GM21526 (cell line): Measurements from ENCODE around the gene BMP8A.
A peak's percentile ranks its signal among the peaks of the same experiment; 100 is the strongest.
"Not testable (repeated sequence)": the region's sequence is repeated elsewhere in the genome, so short reads cannot be mapped to it uniquely, and the experiment has no call there.

Experiments
- ATAC-seq: cut with Tn5 transposase; IDR thresholded peaks from one replicate; pipeline ENCODE4 v1.9.1; 2021; ENCODE audit warnings: moderate library complexity; ENCODE audit not compliant: unreplicated experiment, low FRiP score

BMP8A gene

DNA sequence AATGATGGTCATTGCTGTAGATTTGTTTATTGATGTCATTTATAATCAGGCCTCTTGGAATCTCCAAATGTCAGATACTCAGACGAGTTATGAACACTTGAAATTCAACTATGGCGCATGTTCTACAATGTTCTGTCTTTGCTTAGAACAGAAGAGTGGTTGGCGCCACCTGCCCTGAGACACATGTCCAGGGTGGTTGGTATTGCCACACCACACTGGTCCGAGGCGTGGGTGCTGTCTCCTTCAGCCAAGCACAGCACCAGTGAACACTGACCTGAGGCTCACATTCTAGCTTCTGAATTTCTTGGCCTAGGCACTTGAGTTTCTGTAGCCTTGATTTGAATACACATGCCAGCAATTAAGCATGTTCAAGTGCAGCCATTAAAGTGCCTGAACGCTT lies 10.1 kb upstream of the BMP8A start:
- ATAC-seq: no peak

DNA sequence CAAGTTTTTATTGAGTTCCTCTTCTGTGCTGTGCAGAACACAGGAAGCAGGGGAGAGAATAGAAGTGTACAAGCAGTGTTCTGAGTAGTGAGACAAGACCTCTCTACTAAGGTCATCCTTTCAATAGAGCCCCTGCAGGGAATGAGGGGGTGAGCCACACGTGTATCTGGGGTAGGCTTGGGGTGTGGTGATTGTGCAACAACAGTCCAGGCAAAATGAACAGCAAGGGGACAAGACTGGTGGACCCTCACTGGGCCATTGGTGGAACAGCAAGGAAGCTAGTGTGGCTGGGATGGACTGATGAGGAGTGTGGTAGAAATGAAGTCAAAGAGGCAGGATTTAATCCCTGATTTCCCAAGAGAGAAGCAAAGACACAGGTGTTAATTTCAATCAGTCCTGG lies 8.2 kb upstream of the BMP8A start:
- no peak for ATAC-seq

DNA sequence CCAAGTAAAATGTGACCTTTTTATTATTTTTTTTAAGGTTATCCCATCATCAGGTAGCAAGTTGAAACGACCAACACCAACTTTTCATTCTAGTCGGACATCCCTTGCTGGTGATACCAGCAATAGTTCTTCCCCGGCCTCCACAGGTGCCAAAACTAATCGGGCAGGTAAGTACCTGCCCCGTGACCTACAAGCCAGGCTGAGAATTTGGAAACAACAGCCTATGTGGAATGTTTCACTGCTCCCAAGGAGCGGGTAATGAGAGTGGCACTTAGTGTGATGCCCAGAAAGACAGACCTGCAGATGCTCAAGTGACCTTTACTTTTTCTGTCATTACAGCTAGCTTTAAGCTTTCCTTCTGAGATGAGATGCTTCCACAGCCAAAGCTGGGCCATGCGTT lies 6.9 kb upstream of the BMP8A start:
- no peak for ATAC-seq

GRCh38 chr1:39485046-39485803 lies 6.2 kb upstream of the BMP8A start:
- no peak for ATAC-seq

DNA sequence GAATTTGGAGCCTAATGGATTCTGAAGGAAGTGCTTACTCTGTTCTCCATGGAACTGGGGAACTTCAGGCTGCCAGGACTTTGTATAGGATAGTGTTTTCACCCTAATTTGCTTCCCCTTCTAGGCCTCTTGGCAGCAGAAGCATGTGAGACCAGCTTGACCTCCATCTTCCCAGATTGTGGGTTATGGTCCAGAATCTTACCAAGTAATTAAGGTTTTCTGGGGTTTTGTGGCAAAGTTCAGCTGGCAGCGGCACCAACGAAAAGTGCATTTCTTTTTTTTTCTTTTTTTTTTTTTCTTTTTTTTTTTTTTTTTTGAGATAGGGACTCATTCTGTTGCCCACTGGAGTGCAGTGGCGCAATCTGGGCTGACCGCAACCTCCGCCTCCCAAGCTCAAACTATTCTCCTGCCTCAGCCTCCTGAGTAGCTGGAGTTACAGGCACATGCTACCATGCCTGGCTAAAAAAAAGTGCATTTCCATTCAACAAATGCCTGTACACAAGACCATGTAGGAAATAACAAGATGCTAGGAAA lies 3.4 kb upstream of the BMP8A start:
- ATAC-seq: no peak

DNA sequence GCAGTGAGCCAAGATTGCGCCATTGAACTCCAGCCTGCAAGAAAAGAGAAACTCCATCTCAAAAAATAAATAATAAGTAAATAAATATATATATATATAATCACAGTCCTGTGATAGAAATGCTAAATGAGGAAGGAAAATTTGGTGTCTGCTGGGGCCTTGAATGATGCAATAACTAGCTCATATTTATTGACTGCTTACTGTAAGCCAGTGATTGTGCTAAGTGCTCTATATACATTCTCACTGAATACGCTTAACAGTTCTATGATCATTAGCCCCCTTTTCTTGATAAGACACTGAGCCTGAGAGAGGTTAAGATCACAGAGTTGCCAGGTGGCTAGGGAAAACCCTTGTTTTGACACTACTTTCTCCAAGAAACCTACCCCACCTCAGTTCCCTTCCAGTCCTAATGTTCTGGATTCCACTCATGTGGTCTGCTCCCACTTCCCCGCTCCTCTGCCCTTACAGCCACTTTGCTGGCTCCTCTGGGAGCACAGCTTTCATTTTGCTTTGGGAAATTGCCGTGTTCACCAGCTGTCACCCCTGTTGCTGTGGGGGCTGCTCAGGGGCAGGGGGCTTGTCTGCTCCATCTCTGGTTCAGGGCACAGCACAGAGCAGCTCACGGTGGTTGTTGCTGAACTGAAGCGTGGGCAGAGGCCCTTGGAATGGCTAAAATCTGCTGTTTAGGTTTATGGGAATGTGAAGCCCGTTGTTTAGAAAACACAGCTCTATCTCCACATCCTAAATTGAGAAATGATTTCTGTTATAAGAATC lies 2.5 kb upstream of the BMP8A start:
- no peak for ATAC-seq

DNA sequence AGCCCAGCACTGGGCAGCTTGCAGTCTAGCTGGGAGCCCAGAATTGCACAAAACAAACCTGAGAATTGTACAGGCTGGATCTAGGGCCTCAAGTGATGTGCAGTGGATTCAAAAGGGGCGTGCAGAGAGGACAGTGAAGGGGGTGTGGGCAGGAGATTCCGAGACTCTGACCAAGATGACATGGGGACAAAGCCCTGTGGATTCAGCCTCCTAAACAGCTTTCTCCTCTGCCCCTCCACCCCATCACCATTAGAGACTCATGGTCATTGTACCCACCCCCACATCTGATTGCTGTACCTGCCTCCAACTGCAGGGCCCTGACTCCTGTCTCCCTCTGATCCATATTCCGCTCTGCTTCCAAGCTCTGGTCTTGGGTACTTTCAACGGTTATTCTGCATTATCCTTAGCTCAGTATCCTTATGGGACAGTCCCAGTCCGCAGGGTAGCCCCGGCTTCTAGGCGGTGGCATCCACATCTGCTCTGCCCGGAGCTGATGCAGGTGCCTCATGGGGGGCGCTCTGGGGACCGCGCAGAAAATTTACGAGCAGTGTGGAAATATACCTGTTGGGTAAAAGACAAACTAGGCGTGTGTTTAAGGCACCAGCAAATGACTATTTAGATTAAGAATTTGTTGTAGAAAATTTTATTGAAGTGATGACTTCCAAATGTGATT lies 1.7 kb upstream of the BMP8A start:
- ATAC-seq: no peak

GRCh38 chr1:39490596-39491145 lies 765 bp upstream of the BMP8A start:
- peak; percentile 17 for ATAC-seq

- not testable (repeated sequence) for ATAC-seq
Measured at GRCh38 chr1:39492118-39493042, 944 bp downstream of the BMP8A start.

DNA sequence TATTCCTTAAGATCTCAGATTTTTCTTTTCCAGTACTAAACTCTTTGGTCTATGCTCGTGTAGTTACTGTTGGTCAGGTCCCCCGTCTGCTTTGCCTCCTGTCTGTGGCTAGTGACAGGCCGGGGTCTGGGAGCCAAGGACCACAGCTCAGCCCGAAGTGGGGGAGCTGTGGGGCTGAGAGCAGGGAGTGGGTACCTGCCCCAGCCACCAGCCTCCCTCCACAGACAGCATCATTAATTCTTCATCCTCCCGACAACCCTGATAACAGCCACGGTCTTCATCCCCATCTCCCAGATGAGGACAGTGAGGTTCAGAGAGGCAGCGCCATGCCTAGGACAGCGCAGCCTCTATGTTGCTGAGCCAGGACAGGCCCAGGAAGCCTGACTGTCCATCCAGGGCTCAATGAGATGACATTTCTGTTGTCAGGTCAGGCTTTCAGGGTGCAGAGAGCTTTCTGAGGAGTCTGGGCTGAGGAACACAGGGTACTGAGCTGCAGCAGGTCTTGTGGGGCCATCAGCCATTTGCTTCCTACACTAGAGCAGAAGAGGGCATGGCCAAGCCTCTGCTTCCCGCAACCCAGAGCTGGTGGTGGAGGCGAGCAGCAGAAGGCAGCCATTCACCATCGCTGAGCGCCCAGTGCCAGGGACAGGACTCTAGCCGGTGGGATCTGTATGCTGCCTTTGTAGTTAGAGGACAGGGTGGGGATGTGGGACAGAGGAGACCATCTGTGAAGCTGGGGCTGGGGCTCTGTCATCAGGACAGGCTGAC lies 1.8 kb downstream of the BMP8A start:
- ATAC-seq: not testable (repeated sequence)

DNA sequence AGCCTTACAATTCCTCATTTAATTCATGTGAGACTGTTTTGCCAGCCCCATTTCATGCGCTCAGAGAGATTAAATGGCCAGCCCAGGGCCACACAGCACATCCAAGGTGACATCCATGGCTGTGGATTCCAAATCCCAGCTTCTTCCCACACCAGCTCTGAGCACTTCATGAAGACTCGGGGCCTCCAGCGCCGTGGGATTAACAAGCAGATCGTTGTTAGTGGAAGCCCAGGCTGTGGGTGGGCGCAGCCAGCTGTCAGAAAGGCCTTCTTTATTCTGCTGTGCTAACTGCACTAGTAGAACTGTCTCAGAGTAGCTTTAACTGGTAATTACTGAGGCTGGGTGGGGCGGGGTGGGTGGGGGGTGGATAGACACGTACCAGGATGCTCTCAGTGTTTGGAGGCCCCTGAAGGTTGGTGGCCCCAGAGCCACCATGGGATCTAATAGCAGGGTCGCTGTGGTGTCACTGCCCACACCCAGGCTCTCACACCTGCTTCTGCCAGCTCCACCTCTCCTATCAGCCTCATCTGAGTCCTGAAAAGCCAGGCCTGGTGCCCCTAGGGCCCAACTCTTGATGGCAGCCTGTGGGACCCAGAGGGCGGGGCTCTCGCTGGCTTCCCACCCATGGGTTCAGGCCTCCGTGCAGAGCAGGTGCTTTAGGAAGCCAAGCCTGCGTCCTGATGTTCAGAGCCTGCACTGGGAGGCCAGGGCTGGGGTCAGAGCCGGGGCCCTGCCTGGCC lies 3.4 kb downstream of the BMP8A start:
- ATAC-seq: no peak

GRCh38 chr1:39496520-39496919 lies 5.1 kb downstream of the BMP8A start:
- not testable (repeated sequence) for ATAC-seq

GRCh38 chr1:39497585-39497984 lies 6.1 kb downstream of the BMP8A start:
- no peak for ATAC-seq

DNA sequence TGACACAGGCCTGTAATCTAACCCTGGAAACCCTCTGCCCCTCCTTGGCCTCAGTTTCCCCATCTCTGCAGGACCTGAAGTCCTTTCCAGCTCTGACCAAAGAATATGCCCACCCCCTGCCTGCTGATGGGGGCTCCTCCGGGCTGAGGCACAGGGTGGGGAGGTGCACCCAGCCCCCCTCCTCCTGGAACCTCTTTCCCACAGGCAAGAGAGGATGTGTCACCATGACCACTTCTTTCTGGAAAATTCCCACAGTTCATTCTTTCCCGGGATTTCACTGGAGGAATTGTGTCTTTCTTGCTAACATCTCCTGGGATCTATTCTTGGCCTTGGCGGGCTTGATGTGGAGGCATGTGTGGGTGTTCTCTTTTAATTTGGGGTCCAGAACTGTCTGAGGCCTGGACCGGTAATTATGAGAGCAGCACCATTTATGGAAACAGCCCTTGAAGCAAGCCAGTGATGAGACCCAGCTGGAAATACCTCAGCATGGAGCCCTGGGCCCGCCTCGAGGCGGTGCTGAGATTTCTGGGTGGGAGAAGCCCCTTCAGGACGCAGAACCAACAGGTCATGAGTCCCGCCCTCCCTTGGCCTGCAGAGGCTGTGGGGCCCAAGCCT lies 6.8 kb downstream of the BMP8A start:
- ATAC-seq: not testable (repeated sequence)

DNA sequence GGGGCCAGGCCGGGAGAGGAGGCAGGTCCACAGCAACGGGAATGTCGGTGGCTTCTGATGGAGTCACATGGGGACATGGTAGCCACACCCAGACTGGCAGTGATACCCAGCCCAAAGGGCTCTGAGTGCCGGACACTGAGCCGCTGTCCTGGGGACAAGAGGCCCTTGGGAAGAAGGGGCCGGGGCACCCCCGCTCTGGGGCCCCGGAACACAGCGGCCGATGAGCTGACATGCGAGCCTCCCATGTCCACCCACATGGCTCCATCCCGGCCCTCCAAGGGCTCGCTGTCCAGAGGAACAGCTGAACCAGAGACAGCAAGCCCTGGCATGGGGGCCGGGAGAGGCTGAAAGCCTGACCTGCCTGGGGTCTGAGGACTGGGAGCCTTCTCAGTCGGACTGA lies 7.4 kb downstream of the BMP8A start:
- ATAC-seq: not testable (repeated sequence)

DNA sequence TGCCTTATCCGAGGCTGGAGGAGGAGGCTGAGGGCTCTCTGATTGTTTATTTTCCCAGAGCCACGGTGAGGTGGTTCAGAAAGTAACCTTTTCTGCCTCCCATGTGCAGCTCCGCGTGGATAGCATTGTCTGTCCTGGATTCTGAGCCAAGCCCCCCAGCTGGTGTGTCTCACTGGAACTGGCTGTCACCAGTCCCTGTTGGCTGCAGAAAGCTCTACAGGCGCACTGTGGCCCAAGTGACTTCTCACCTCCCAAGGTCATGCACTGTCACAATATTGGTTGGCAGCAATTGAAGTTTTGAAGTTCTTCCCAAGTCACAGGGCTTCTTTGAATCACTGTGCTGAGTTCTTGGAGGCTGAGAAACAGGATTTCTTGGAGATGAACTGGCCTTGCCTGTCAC lies 8.2 kb downstream of the BMP8A start:
- no peak for ATAC-seq

DNA sequence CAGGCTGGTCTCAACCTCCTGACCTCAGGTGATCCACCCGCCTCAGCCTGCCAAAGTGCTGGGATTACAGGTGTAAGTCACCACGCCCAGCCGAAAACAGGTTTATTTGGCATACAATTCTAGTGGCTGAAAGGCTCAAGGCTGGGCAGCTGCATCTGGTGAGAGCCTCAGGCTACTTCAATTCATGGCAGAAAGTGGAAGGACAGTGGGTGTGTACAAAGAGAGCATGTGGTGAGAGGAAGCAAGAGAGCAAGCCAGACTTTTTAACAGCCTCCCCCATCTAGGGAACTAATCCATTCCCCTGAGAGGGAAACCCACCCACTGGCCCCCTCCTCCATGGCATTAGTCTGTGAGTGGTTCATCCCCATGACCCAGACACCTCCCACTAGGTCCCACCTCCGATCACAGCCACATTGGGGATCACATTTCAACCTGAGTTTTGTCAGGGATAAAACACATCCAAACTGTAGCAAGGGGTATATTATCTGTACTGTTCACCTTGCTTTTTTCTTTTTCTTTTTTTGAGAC lies 9.5 kb downstream of the BMP8A start:
- ATAC-seq: no peak

DNA sequence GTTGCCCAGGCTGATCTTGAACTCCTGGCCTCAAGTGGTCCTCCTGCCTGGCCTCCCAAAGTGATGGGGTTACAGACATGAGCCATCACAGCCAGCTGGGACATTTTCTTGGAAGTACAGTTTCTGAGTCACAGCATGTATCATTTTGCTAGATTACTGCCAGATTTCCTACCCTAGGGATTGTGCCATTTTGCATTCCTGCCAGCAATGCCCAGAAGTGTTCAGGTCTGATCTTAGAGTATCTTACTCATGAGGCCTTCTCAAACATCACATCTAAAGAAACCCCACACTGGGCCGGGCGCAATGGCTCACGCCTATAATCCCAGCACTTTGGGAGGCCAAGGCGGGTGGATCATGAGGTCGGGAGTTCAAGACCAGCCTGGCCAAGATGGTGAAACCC lies 10.2 kb downstream of the BMP8A start:
- no peak for ATAC-seq
